ENCODE data around the gene DNAI1.

DNA sequence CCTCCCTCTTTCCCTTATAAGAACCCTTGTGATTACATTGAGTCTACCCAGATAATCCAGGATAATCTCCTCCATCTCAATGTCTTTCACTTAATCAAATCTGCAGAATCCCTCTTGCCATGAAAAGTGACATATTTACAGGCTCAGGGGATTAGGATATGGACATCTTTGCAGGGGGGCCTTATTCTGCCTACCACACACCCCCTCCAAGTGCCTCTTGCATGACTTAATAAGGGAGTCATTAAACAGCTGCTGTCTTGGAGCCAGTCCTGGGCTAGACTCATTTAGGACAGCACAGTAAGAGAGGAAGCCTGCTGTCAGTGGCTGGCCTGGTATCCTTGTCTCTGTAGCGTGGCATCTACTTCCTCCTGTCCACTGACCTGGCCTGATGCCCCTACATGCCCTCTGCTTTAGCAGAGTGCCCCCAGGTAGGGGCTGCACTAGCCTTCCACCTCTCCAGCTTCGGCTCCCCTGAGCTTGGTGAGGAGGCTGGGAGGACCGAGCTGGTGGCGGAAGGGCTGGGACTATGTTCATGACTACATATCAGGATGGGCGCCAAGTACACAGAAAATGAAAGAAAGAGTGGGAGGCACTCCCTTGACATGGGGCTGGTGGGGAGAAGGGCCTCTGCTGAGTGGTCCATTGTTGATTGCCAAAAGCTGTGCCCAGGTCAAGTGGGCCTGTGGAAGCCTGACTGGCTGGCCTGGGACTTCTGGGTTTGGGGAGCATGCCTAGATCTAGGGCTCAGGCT lies 46.9 kb downstream of the DNAI1 start:
- no peak for TF ChIP-seq EP300 (IDR thresholded peaks at IDR 0.05; ENCODE audit: borderline replicate concordance in 1 of 2, low read depth in 1 of 2, low read length in 1 of 2)
- TF ChIP-seq, protein P1, sequence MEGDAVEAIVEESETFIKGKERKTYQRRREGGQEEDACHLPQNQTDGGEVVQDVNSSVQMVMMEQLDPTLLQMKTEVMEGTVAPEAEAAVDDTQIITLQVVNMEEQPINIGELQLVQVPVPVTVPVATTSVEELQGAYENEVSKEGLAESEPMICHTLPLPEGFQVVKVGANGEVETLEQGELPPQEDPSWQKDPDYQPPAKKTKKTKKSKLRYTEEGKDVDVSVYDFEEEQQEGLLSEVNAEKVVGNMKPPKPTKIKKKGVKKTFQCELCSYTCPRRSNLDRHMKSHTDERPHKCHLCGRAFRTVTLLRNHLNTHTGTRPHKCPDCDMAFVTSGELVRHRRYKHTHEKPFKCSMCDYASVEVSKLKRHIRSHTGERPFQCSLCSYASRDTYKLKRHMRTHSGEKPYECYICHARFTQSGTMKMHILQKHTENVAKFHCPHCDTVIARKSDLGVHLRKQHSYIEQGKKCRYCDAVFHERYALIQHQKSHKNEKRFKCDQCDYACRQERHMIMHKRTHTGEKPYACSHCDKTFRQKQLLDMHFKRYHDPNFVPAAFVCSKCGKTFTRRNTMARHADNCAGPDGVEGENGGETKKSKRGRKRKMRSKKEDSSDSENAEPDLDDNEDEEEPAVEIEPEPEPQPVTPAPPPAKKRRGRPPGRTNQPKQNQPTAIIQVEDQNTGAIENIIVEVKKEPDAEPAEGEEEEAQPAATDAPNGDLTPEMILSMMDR (IDR thresholded peaks at IDR 0.05) = no peak
- TF ChIP-seq EZH2phosphoT487 (IDR thresholded peaks at IDR 0.05; ENCODE audit: borderline replicate concordance, low read depth) = no peak
- no peak for TF ChIP-seq GABPA (IDR thresholded peaks at IDR 0.05; ENCODE audit: low read depth)
- TF ChIP-seq SMC3 (IDR thresholded peaks at IDR 0.05; ENCODE audit: low read depth, low read length) = no peak
- TF ChIP-seq YY1 (IDR thresholded peaks at IDR 0.05; ENCODE audit: low read depth) = no peak
- TF ChIP-seq TCF12 (IDR thresholded peaks at IDR 0.05) = no peak
- TF ChIP-seq NFIC (IDR thresholded peaks at IDR 0.05; ENCODE audit: borderline replicate concordance) = no peak
- no peak for TF ChIP-seq POLR2AphosphoS5 (IDR thresholded peaks at IDR 0.05; ENCODE audit: low read depth, low read length)
- TF ChIP-seq USF2 (IDR thresholded peaks at IDR 0.05; ENCODE audit: borderline replicate concordance, low read depth, low read length) = no peak
